A549 (cell line): ENCODE results near the gene SCT.

Experiments
- BHLHE40 ChIP-seq: IDR thresholded peaks from 2 replicates; pipeline ENCODE4 v1.6.1; 2012; ENCODE audit warnings: low read depth, low read length, inconsistent platforms
- CEBPB ChIP-seq, 2 experiments: fragments of >200 bp in 1 of 2; sonication (Bioruptor Twin) in 1 of 2; formaldehyde crosslinking in 1 of 2; IDR thresholded peaks; 2 replicates each; pipeline ENCODE4 v1.6.1; 2012 to 2016
- CHD2 ChIP-seq: fragments of 150-350 bp; IDR thresholded peaks from 2 replicates; pipeline ENCODE4 v1.6.1; 2014; ENCODE audit warnings: low read length; ENCODE audit not compliant: partially characterized antibody
- CTCF ChIP-seq: fragments of >200 bp; sonication (Bioruptor Twin); formaldehyde crosslinking; IDR thresholded peaks from 3 replicates; pipeline ENCODE4 v1.5.1; 2016
- EP300 ChIP-seq, 2 experiments: fragments of >200 bp; sonication (Bioruptor Twin); formaldehyde crosslinking; IDR thresholded peaks; 2 replicates in 1 of 2; 3 replicates in 1 of 2; pipeline ENCODE4 v1.6.1; 2016 to 2017
- KDM5A ChIP-seq: fragments of 200-600 bp; sonication (generic); IDR thresholded peaks from 2 replicates; pipeline ENCODE4 v1.6.1; 2016; ENCODE audit warnings: antibody characterized with exemption, mild to moderate bottlenecking
- MAFK ChIP-seq: fragments of 450-650 bp; IDR thresholded peaks from 2 replicates; pipeline ENCODE4 v1.6.1; 2014; ENCODE audit not compliant: partially characterized antibody
- POLR2A ChIP-seq: IDR thresholded peaks from 2 replicates; pipeline ENCODE4 v1.6.1; 2012; ENCODE audit warnings: mild to moderate bottlenecking, low read length
- RCOR1 ChIP-seq: fragments of 150-350 bp; IDR thresholded peaks from 2 replicates; pipeline ENCODE4 v1.6.1; 2014; ENCODE audit warnings: antibody characterized with exemption, low read length, low read depth
- ZSCAN20 ChIP-seq: fragments of 250-450 bp; sonication (Bioruptor Pico); IDR thresholded peaks from 2 replicates; pipeline ENCODE4 v1.8.0; 2022; ENCODE audit warnings: mild to moderate bottlenecking, moderate library complexity

GRCh38 chr11:578276-579035, 48.5 kb downstream of the SCT start:
- TF ChIP-seq CTCF (no peak), CHD2 (no peak), ZSCAN20 (CRISPR knock-in tag) (no peak), CEBPB (IDR thresholded peaks at IDR 0.05) (no peak), KDM5A (no peak), POLR2A (no peak), EP300 (IDR thresholded peaks at IDR 0.05) (no peak), RCOR1 (no peak), MAFK (no peak), BHLHE40 (no peak)
